HepG2 (cell line): Measurements from ENCODE around the gene THY1. TPM values are rescaled to one million over a fixed set of nuclear protein-coding genes. Genes with fewer than 3 reads are reported as not detected.

Experiments used
- ARNT2 ChIP-seq: sonication (generic); formaldehyde crosslinking; IDR thresholded peaks from 2 replicates; pipeline ENCODE4 v1.8.0; 2022; ENCODE audit warnings: mild to moderate bottlenecking, low read depth, missing genetic modification reagents, moderate library complexity
- GRHL1 ChIP-seq: sonication (generic); formaldehyde crosslinking; conservative IDR thresholded peaks from 2 replicates; pipeline ENCODE4 v1.8.0; 2022; ENCODE audit warnings: missing genetic modification reagents
- MAZ ChIP-seq, 2 experiments: sonication (generic) in 1 of 2; formaldehyde crosslinking in 1 of 2; IDR thresholded peaks; 2 replicates each; pipeline versions ENCODE4 v1.5.0 to v1.6.1; 2012 to 2020; ENCODE audit warnings: low read depth in 2 of 2, mild to moderate bottlenecking in 2 of 2, borderline replicate concordance in 1 of 2, improper control_type of control experiment in 1 of 2, low read length in 1 of 2, missing genetic modification reagents in 1 of 2, moderate library complexity in 1 of 2
- POLR2A ChIP-seq, 2 experiments: IDR thresholded peaks; 2 replicates each; pipeline ENCODE4 v1.6.1; 2011; ENCODE audit warnings: low read depth in 2 of 2, low read length in 2 of 2, mild to moderate bottlenecking in 1 of 2, moderate library complexity in 1 of 2; ENCODE audit not compliant: insufficient read depth in 1 of 2
- RFXANK ChIP-seq: IDR thresholded peaks from 2 replicates; pipeline ENCODE4 v1.6.1; 2016
- SMARCE1 ChIP-seq: fragments of 450-650 bp; IDR thresholded peaks from 2 replicates; pipeline ENCODE4 v1.6.1; 2017; ENCODE audit warnings: borderline replicate concordance
- SPEN ChIP-seq: sonication (generic); formaldehyde crosslinking; IDR thresholded peaks from 2 replicates; pipeline ENCODE4 v1.5.1; 2020; ENCODE audit warnings: low read depth, mild to moderate bottlenecking, missing genetic modification reagents
- TCF12 ChIP-seq, 2 experiments: fragments of 450-650 bp in 1 of 2; sonication (generic) in 1 of 2; formaldehyde crosslinking in 1 of 2; IDR thresholded peaks; 2 replicates each; pipeline versions ENCODE4 v1.6.1 to v1.8.0; 2017 to 2022; ENCODE audit warnings: antibody characterized with exemption in 1 of 2, mild to moderate bottlenecking in 1 of 2, missing genetic modification reagents in 1 of 2, moderate library complexity in 1 of 2
- TGIF2 ChIP-seq: IDR thresholded peaks from 2 replicates; pipeline ENCODE4 v1.6.1; 2016; ENCODE audit warnings: control low read depth, missing compliant biosample characterization
- ZFX ChIP-seq: sonication (generic); formaldehyde crosslinking; IDR thresholded peaks from 2 replicates; pipeline ENCODE4 v1.4.0; 2020; ENCODE audit warnings: mild to moderate bottlenecking, low read depth, missing genetic modification reagents, moderate library complexity
- ZFY ChIP-seq: sonication (generic); formaldehyde crosslinking; IDR thresholded peaks from 2 replicates; pipeline ENCODE4 v1.4.0; 2020; ENCODE audit warnings: missing genetic modification reagents
- ZNF326 ChIP-seq: sonication (generic); formaldehyde crosslinking; IDR thresholded peaks from 2 replicates; pipeline ENCODE4 v1.4.0; 2020; ENCODE audit warnings: missing genetic modification reagents, borderline replicate concordance
- ZNF431 ChIP-seq: sonication (generic); formaldehyde crosslinking; IDR thresholded peaks from 2 replicates; pipeline ENCODE4 v1.9.0; 2022; ENCODE audit warnings: missing genetic modification reagents, low read depth, mild to moderate bottlenecking, borderline replicate concordance
- ZNF619 ChIP-seq: sonication (generic); formaldehyde crosslinking; IDR thresholded peaks from 2 replicates; pipeline ENCODE4 v1.4.0; 2020; ENCODE audit warnings: mild to moderate bottlenecking, missing genetic modification reagents
- polyA plus RNA-seq, 8 experiments: library from polyadenylated mRNA; depleted of rRNA in 3 of 8; stranded (reverse) in 7 of 8; unstranded in 1 of 8; fragments of >200 nt; fragmentation: Illumina TruSeq in 4 of 8; extraction: Trizol in 4 of 8; gene quantifications; 2 replicates each; pipeline versions ENCODE4 v1.2.1 to v1.2.3, GENCODE V29; 2011 to 2016; ENCODE audit warnings: low read depth in 4 of 8, missing spikeins in 1 of 8, mixed read lengths in 1 of 8; ENCODE audit not compliant: insufficient read depth in 1 of 8
- total RNA-seq, 5 experiments: library from RNA; depleted of rRNA; stranded (reverse); fragments of >200 nt; fragmentation: Illumina TruSeq; extraction: Trizol; gene quantifications; 2 replicates each; pipeline ENCODE4 v1.2.3, GENCODE V29; 2016; ENCODE audit warnings: low read depth in 1 of 5
- TF ChIP-seq, protein P1 (sequence below): IDR thresholded peaks from 2 replicates; pipeline ENCODE4 v1.6.1; 2016; ENCODE audit warnings: low read depth, control low read depth
- TF ChIP-seq, protein P2 (sequence below): sonication (generic); formaldehyde crosslinking; IDR thresholded peaks from 2 replicates; pipeline ENCODE4 v1.8.0; 2023; ENCODE audit warnings: mild to moderate bottlenecking, missing genetic modification reagents
- TF ChIP-seq, protein P3 (sequence below): sonication (generic); formaldehyde crosslinking; IDR thresholded peaks from 2 replicates; pipeline ENCODE4 v1.4.0; 2020; ENCODE audit warnings: mild to moderate bottlenecking, low read depth, missing genetic modification reagents
- TF ChIP-seq, protein P4 (sequence below): sonication (generic); formaldehyde crosslinking; IDR thresholded peaks from 2 replicates; pipeline ENCODE4 v1.4.0; 2020; ENCODE audit warnings: missing genetic modification reagents, borderline replicate concordance

Gene THY1
- total and polyA plus RNA-seq, 2 of the 13 experiments (the other 11 are each of a cell fraction or from before 2014, with no cell fraction given): not detected

DNA sequence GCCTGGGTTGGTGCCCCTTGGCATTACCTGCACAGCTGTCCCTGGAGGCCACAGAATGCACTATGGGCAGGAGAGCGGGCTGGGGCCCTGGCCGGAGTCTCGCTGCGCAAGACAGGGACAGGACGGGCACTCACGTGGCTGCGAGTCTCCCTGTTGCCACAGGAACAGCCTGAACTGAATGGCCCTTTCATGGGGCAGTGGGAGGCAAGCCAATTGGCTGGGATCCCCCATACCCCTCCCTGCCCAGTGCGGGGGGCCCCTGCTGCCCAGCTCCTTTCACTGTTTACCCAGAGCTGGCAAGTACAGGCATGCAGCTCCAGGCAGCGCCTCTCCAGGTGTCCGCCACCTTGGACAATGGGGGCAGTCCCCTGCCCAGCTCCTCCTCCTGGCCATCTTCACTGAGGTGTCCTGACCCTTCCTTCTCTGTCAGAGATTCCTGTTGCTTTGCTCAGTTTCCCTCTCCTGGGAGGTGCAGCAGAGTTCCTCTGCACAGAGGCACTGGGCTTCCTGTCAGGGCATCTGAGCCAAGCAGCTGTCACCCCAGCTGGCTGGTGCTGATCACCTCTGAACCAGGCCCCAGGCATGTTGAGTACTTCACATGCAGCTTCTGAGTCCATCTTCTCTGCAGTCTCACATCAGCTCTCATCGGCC, 46.6 kb downstream of the THY1 start (continued):
- TF ChIP-seq TCF12 (IDR thresholded peaks at IDR 0.05): no peak
- no peak for TF ChIP-seq TCF12 (CRISPR knock-in tag; IDR thresholded peaks at IDR 0.05)
- TF ChIP-seq, protein P1, sequence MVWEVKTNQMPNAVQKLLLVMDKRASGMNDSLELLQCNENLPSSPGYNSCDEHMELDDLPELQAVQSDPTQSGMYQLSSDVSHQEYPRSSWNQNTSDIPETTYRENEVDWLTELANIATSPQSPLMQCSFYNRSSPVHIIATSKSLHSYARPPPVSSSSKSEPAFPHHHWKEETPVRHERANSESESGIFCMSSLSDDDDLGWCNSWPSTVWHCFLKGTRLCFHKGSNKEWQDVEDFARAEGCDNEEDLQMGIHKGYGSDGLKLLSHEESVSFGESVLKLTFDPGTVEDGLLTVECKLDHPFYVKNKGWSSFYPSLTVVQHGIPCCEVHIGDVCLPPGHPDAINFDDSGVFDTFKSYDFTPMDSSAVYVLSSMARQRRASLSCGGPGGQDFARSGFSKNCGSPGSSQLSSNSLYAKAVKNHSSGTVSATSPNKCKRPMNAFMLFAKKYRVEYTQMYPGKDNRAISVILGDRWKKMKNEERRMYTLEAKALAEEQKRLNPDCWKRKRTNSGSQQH: no peak
- no peak; the same call in 1 of the 2 replicates for TF ChIP-seq TGIF2 (CRISPR knock-in tag)
- no peak for TF ChIP-seq ZNF619 (CRISPR knock-in tag)
- peak; percentile 50; the same call in 1 of the 2 replicates for TF ChIP-seq ZFX (CRISPR knock-in tag)
- TF ChIP-seq ZFY (CRISPR knock-in tag): peak; percentile 55
- TF ChIP-seq RFXANK (CRISPR knock-in tag): no peak
- no peak for TF ChIP-seq SPEN (CRISPR knock-in tag)
- peak; percentile 45; the same call in 1 of the 2 replicates for TF ChIP-seq ARNT2 (CRISPR knock-in tag)
- TF ChIP-seq SMARCE1: no peak
- TF ChIP-seq POLR2A (IDR thresholded peaks at IDR 0.05; ENCODE audit: insufficient read depth in 1 of 2, low read depth in 2 of 2, low read length in 2 of 2): peak in 1 of 2 experiments; percentile 28; a peak in 1 of 4 replicates
- TF ChIP-seq, protein P2, sequence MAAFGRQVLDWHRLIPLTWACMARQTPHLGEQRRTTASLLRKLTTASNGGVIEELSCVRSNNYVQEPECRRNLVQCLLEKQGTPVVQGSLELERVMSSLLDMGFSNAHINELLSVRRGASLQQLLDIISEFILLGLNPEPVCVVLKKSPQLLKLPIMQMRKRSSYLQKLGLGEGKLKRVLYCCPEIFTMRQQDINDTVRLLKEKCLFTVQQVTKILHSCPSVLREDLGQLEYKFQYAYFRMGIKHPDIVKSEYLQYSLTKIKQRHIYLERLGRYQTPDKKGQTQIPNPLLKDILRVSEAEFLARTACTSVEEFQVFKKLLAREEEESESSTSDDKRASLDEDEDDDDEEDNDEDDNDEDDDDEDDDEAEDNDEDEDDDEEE (CRISPR knock-in tag): no peak
- TF ChIP-seq, protein P3, sequence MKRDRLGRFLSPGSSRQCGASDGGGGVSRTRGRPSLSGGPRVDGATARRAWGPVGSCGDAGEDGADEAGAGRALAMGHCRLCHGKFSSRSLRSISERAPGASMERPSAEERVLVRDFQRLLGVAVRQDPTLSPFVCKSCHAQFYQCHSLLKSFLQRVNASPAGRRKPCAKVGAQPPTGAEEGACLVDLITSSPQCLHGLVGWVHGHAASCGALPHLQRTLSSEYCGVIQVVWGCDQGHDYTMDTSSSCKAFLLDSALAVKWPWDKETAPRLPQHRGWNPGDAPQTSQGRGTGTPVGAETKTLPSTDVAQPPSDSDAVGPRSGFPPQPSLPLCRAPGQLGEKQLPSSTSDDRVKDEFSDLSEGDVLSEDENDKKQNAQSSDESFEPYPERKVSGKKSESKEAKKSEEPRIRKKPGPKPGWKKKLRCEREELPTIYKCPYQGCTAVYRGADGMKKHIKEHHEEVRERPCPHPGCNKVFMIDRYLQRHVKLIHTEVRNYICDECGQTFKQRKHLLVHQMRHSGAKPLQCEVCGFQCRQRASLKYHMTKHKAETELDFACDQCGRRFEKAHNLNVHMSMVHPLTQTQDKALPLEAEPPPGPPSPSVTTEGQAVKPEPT: 0 out of 2 replicates have a peak, but pooled peaks have one; percentile 52
- TF ChIP-seq ZNF326 (CRISPR knock-in tag): no peak
- TF ChIP-seq GRHL1: no peak
- TF ChIP-seq MAZ (IDR thresholded peaks at IDR 0.05; ENCODE audit: borderline replicate concordance, low read depth, low read length): no peak
- peak; percentile 58; the same call in 1 of the 2 replicates for TF ChIP-seq MAZ (CRISPR knock-in tag; IDR thresholded peaks at IDR 0.05; ENCODE audit: low read depth)
- TF ChIP-seq, protein P4, sequence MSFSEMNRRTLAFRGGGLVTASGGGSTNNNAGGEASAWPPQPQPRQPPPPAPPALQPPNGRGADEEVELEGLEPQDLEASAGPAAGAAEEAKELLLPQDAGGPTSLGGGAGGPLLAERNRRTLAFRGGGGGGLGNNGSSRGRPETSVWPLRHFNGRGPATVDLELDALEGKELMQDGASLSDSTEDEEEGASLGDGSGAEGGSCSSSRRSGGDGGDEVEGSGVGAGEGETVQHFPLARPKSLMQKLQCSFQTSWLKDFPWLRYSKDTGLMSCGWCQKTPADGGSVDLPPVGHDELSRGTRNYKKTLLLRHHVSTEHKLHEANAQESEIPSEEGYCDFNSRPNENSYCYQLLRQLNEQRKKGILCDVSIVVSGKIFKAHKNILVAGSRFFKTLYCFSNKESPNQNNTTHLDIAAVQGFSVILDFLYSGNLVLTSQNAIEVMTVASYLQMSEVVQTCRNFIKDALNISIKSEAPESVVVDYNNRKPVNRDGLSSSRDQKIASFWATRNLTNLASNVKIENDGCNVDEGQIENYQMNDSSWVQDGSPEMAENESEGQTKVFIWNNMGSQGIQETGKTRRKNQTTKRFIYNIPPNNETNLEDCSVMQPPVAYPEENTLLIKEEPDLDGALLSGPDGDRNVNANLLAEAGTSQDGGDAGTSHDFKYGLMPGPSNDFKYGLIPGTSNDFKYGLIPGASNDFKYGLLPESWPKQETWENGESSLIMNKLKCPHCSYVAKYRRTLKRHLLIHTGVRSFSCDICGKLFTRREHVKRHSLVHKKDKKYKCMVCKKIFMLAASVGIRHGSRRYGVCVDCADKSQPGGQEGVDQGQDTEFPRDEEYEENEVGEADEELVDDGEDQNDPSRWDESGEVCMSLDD (CRISPR knock-in tag): peak; percentile 80; the same call in 1 of the 2 replicates
- TF ChIP-seq ZNF431: no peak
